GM20000 (cell line): ENCODE data around the gene GDPD3.

Experiments used
- DNase-seq: peaks from one replicate; pipeline ENCODE4 v3.0.0; 2012; ENCODE audit warnings: low spot score
- TF ChIP-seq, protein P1 (sequence below): IDR thresholded peaks from 2 replicates; pipeline ENCODE4 v1.5.1; 2012; ENCODE audit warnings: mild to moderate bottlenecking, control low read depth; ENCODE audit errors: extremely low read depth, missing control alignments

The GDPD3 gene

DNA sequence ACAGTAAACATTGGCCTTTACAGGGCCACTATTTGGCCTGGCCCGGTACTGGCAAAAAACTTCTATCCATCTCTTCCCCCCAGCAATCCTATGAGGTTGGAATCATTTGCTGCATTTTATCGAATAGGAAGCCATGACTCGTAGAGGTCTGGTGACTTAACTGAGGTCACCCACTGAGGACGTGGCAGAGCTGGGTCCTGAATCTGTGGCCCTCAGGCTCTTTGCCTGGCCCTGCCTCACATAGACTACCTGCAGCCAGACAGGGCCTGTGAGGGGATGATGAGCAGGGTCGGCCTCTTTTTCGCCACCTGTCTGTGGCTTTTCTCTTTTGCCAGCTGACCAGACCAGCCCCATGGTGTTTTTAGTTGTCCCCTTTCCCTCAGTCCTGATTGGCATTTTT lies 35.7 kb downstream of the GDPD3 start:
- TF ChIP-seq, protein P1, sequence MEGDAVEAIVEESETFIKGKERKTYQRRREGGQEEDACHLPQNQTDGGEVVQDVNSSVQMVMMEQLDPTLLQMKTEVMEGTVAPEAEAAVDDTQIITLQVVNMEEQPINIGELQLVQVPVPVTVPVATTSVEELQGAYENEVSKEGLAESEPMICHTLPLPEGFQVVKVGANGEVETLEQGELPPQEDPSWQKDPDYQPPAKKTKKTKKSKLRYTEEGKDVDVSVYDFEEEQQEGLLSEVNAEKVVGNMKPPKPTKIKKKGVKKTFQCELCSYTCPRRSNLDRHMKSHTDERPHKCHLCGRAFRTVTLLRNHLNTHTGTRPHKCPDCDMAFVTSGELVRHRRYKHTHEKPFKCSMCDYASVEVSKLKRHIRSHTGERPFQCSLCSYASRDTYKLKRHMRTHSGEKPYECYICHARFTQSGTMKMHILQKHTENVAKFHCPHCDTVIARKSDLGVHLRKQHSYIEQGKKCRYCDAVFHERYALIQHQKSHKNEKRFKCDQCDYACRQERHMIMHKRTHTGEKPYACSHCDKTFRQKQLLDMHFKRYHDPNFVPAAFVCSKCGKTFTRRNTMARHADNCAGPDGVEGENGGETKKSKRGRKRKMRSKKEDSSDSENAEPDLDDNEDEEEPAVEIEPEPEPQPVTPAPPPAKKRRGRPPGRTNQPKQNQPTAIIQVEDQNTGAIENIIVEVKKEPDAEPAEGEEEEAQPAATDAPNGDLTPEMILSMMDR: no peak
- DNase-seq: no peak

DNA sequence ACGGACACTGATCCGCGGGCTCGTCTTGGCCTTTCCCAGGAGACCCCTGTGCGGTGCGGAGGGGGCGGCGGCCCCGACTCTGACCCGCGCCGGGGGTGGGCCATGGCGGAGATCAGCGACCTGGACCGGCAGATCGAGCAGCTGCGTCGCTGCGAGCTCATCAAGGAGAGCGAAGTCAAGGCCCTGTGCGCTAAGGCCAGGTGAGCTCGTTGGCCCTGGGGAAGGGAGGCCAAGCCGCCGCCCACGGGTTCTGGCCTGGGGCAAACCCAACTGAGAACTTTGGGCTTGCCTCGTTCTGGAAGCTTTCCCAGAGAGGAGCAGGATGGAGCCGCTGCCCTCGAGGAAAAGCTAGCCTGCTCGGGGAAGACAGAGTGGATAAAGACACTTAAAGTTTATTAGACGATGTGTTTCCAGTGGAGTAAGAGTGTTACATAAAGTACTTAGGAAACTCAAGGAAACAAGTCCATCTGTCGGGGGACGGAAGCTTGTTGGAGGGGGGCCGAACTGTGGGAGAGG lies 37.0 kb downstream of the GDPD3 start:
- TF ChIP-seq, protein P1: no peak
- DNase-seq: peak; percentile 32

DNA sequence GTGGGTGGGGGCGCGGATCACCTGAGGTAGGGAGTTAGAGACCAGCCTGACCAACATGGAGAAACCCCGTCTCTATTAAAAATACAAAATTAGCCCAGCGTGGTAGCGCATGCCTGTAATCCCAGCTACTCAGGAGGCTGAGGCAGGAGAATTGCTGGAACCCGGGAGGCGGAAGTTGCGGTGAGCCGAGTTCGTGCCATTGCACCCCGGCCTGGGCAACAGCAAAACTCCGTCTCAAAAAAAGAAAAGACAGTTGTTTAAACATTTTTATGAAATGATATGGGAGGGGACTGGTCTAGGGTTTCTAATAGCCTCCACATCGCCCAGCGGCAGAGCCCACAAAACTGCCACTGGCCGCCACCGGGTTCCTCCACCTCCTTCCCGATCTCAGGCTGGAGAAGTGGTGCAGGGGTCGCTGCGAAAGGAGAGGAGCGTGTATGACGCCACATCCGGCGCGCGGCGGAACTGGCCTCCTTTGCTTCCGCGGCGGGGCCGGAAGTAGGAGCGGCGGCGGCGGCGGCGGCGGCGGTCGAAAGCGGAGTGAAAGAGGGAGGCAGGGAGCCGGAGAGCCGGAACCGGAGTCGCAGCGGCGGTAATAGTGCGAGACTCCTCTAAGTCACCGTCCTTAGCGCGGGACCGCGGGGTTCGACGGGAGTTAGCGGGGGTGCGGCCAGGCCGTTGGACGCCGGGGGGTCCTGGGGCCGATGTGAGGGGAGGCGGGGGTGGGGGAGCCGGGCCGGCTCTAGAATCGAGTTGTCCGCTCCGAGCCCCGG lies 37.6 kb downstream of the GDPD3 start, which contains the start of gene PPP4C:
TSS of gene PPP4C (plus strand) at position 492 of the 773 bp plus-strand sequence. CDS start 384 bp downstream, outside the sequence.
- peak; percentile 95 for DNase-seq
- TF ChIP-seq, protein P1: no peak

DNA sequence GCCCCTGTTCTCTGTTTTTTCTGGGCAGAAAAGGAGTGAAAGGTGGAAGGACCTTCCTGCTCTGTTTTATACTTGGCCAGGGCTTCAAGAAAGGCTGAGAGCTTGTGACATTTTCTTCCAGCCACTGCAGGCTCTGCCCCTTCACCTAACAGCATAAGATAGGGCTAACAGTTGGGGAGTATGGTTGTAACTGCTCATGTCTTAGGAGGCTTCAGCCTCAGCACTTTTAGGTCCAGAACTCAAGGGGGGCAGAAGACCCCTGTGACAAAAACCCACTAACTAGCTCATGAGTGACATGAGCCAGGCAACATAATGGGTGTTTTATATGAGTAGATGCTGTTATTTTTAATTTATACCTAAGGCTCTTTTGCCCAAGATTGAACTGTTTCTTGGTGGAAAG lies 42.8 kb downstream of the GDPD3 start:
- TF ChIP-seq, protein P1: no peak
- no peak for DNase-seq

DNA sequence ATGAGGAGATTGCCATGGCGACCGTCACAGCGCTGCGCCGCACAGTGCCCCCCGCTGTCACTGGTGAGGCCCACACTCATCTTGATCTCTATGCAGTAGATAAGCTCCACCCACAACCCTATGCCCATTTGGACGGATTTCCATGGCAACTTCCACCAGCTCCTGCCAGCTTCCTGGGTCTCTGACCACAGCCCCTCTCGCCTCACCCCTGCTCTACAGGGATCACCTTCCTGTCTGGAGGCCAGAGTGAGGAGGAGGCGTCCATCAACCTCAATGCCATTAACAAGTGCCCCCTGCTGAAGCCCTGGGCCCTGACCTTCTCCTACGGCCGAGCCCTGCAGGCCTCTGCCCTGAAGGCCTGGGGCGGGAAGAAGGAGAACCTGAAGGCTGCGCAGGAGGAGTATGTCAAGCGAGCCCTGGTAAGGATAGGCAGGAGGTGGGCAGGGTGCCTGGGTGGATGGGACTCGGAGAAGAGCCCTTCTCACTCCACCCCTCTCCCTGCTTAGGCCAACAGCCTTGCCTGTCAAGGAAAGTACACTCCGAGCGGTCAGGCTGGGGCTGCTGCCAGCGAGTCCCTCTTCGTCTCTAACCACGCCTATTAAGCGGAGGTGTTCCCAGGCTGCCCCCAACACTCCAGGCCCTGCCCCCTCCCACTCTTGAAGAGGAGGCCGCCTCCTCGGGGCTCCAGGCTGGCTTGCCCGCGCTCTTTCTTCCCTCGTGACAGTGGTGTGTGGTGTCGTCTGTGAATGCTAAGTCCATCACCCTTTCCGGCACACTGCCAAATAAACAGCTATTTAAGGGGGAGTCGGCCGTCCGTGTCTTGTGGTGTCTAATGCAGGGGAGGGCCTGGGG lies 43.5 kb downstream of the GDPD3 start:
- TF ChIP-seq, protein P1: no peak
- no peak for DNase-seq

DNA sequence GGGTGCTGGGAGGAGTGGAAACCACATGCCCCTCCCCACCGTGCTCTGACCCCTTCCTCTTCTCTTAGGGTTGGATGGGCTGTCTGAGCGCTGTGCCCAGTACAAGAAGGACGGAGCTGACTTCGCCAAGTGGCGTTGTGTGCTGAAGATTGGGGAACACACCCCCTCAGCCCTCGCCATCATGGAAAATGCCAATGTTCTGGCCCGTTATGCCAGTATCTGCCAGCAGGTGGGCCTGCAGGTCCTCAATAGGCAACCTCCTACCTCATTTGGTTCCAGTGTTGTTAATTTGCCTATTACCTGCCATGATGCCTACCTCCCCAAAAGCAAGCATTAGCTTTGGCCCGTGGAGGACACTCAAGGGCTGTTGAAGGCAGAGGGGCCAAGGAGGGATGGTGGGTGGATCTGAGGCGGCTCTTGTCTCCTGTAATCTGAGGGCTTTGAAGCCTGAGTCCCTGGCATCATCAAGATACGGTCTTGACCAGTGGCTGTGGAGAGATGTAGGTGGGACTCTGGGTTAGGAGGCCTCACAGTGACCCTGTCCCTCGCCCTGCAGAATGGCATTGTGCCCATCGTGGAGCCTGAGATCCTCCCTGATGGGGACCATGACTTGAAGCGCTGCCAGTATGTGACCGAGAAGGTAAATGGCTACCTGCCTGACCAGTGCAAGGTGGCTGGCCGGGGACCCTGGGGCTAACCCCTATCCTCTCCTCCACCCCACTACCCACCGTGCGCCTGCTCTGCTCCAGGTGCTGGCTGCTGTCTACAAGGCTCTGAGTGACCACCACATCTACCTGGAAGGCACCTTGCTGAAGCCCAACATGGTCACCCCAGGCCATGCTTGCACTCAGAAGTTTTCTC lies 44.4 kb downstream of the GDPD3 start:
- DNase-seq: no peak
- TF ChIP-seq, protein P1: no peak
